NCI-H446 (cell line): Measurements from ENCODE around the gene CNST.
"Not testable (repeated sequence)": the region's sequence is repeated elsewhere in the genome, so short reads cannot be mapped to it uniquely, and the experiment has no call there.

Experiments
- DNase-seq, 2 experiments: peaks; one replicate each; lab custom pipeline; 2025; lab: John Stamatoyannopoulos, UW

Gene CNST

GRCh38 chr1:246558041-246558440 lies 8.2 kb upstream of the CNST start:
- no peak for DNase-seq

GRCh38 chr1:246559310-246559709 lies 6.9 kb upstream of the CNST start:
- no peak for DNase-seq

GRCh38 chr1:246560833-246561232 lies 5.4 kb upstream of the CNST start:
- not testable (repeated sequence) for DNase-seq

GRCh38 chr1:246564839-246565750 lies 1.2 kb upstream of the CNST start:
- DNase-seq, result no peak

GRCh38 chr1:246565751-246566127 lies 517 bp upstream of the CNST start:
- DNase-seq, result peak in 1 of 2 experiments; percentile 71

- DNase-seq, result peak; percentile 29 to 37
These were observed 773 bp downstream of the CNST start for GRCh38 chr1:246566813-246567645.

GRCh38 chr1:246567646-246568235 lies 1.5 kb downstream of the CNST start:
- DNase-seq, result no peak

- no peak for DNase-seq
These were observed 3.3 kb downstream of the CNST start for GRCh38 chr1:246569248-246570238.

- not testable (repeated sequence) for DNase-seq
These were observed 5.1 kb downstream of the CNST start for GRCh38 chr1:246571309-246571708.

GRCh38 chr1:246571953-246572352 lies 5.7 kb downstream of the CNST start:
- DNase-seq, result no peak

- no peak for DNase-seq
These were observed 6.5 kb downstream of the CNST start for GRCh38 chr1:246572785-246573184.

GRCh38 chr1:246573491-246573890 lies 7.2 kb downstream of the CNST start:
- DNase-seq, result no peak

- DNase-seq, result no peak
These were observed 10.4 kb downstream of the CNST start for GRCh38 chr1:246576709-246577032.

GRCh38 chr1:246577082-246577719 lies 10.9 kb downstream of the CNST start:
- no peak for DNase-seq

- no peak for DNase-seq
These were observed 11.5 kb downstream of the CNST start for GRCh38 chr1:246577720-246578106.

GRCh38 chr1:246579818-246580217 lies 13.6 kb downstream of the CNST start:
- no peak for DNase-seq

GRCh38 chr1:246580497-246581370 lies 14.5 kb downstream of the CNST start:
- no peak for DNase-seq

GRCh38 chr1:246582301-246583055 lies 16.2 kb downstream of the CNST start:
- no peak for DNase-seq

- DNase-seq, result no peak
These were observed 16.8 kb downstream of the CNST start for GRCh38 chr1:246583056-246583440.
